GM10266 (cell line): ENCODE measurements around the gene RDH16.
"Not testable (repeated sequence)": the region's sequence is repeated elsewhere in the genome, so short reads cannot be mapped to it uniquely, and the experiment has no call there.

ENCODE experiments used
- DNase-seq: peaks from one replicate; pipeline ENCODE4 v3.0.0; 2012; ENCODE audit errors: extremely low spot score
- CTCF ChIP-seq: IDR thresholded peaks from 2 replicates; pipeline ENCODE4 v1.5.1; 2012; ENCODE audit warnings: mild to moderate bottlenecking, low read depth; ENCODE audit not compliant: control insufficient read depth, insufficient read depth; ENCODE audit errors: missing control alignments

The RDH16 gene

GRCh38 chr12:56978397-56979138 is 21.2 kb upstream of the RDH16 start:
- DNase-seq = no peak
- TF ChIP-seq CTCF = no peak

- DNase-seq = not testable (repeated sequence)
Observed at GRCh38 chr12:56977361-56977760, 20.0 kb upstream of the RDH16 start.

GRCh38 chr12:56974224-56974623 is 16.8 kb upstream of the RDH16 start:
- DNase-seq = not testable (repeated sequence)

GRCh38 chr12:56968910-56969309 is 11.5 kb upstream of the RDH16 start:
- DNase-seq = not testable (repeated sequence)

GRCh38 chr12:56965997-56966642 is 8.7 kb upstream of the RDH16 start:
- DNase-seq = not testable (repeated sequence)

- not testable (repeated sequence) for DNase-seq
Observed at GRCh38 chr12:56965124-56965523, 7.7 kb upstream of the RDH16 start.

- not testable (repeated sequence) for DNase-seq
Observed at GRCh38 chr12:56963557-56963956, 6.1 kb upstream of the RDH16 start.

- not testable (repeated sequence) for DNase-seq
Observed at GRCh38 chr12:56962247-56962646, 4.8 kb upstream of the RDH16 start.

GRCh38 chr12:56958422-56958821 is 1.0 kb upstream of the RDH16 start:
- DNase-seq = no peak
- TF ChIP-seq CTCF = no peak

- peak; percentile 8 for DNase-seq
- TF ChIP-seq CTCF = no peak
Observed at GRCh38 chr12:56955631-56956256, 1.7 kb downstream of the RDH16 start.

- DNase-seq = peak; percentile 4
Observed at GRCh38 chr12:56954958-56955355, 2.5 kb downstream of the RDH16 start.

More at GRCh38 chr12:56954958-56955355, 2.5 kb downstream of the RDH16 start:
- no peak for TF ChIP-seq CTCF
